Transverse colon (tissue), 4 donors: Measurements from ENCODE around the gene GRIN3B. TPM values are rescaled to one million over a fixed set of nuclear protein-coding genes. Genes with fewer than 3 reads are reported as not detected.

ENCODE experiments used
- DNase-seq: peaks from one replicate; pipeline ENCODE4 v3.0.0-alpha.2; 2019
- H3K27ac ChIP-seq, 4 donors: fragments of 200-600 bp; sonication (generic); 2 replicates each; pipeline ENCODE4 v1.5.1; 2016 to 2018; ENCODE audit warnings: inconsistent platforms in 4 of 4
- H3K27me3 ChIP-seq: fragments of 200-600 bp; sonication (generic); 2 replicates; pipeline ENCODE4 v1.5.1; 2017; ENCODE audit warnings: inconsistent platforms
- H3K36me3 ChIP-seq, 4 donors: fragments of 200-600 bp; sonication (generic); 2 replicates each; pipeline ENCODE4 v1.5.1; 2017 to 2019; ENCODE audit warnings: inconsistent platforms in 4 of 4
- H3K4me1 ChIP-seq, 4 donors: fragments of 200-600 bp; sonication (generic); 2 replicates each; pipeline ENCODE4 v1.5.1; 2017 to 2020; ENCODE audit warnings: inconsistent platforms in 4 of 4
- H3K4me3 ChIP-seq, 4 donors: fragments of 200-600 bp; sonication (generic); 1 replicate in 1 of 4; 2 replicates in 3 of 4; pipeline versions ENCODE4 v1.5.1 to v1.6.1; 2017 to 2019; ENCODE audit warnings: inconsistent platforms in 4 of 4
- H3K9me3 ChIP-seq, 2 donors: fragments of 200-600 bp; sonication (generic); 2 replicates each; pipeline ENCODE4 v1.5.1; 2017 to 2019; ENCODE audit warnings: inconsistent platforms in 2 of 2
- CTCF ChIP-seq, 5 experiments: fragments of 200-600 bp in 3 of 5; fragments of 450-650 bp in 2 of 5; sonication (generic) in 3 of 5; IDR thresholded peaks; 1 replicate in 2 of 5; 2 replicates in 3 of 5; pipeline ENCODE4 v1.5.1; 2016 to 2017; ENCODE audit warnings: antibody characterized with exemption in 5 of 5, inconsistent platforms in 3 of 5, mild to moderate bottlenecking in 2 of 5, moderate library complexity in 1 of 5
- EP300 ChIP-seq: sonication (generic); formaldehyde crosslinking; IDR thresholded peaks from one replicate; pipeline ENCODE4 v1.6.1; 2017; ENCODE audit warnings: antibody characterized with exemption, low read depth
- POLR2A ChIP-seq: fragments of 450-650 bp; IDR thresholded peaks from one replicate; pipeline ENCODE4 v1.6.1; 2016; ENCODE audit warnings: antibody characterized with exemption, mild to moderate bottlenecking, moderate library complexity
- POLR2AphosphoS5 ChIP-seq, 3 donors: sonication (generic); formaldehyde crosslinking; IDR thresholded peaks; one replicate each; pipeline ENCODE4 v1.6.1; 2016; ENCODE audit warnings: antibody characterized with exemption in 3 of 3
- WGBS, 2 donors: methylation state at CpG; one replicate each; pipeline ENCODE4 v1.1.5; 2018; ENCODE audit warnings: low coverage in 1 of 2; 5-methylcytosine and 5-hydroxymethylcytosine counted together
- in situ Hi-C, 4 donors: fragments of 200-750 bp; cut with MboI; loops; one replicate each; pipeline versions ENCODE4 v1.15.0 to v1.15.1; 2017; ENCODE audit warnings: low sequenced_read_pairs in 3 of 4, low pct_ligation_motif_present in 1 of 4, low pct_unique_long_range_greater_than_20kb in 1 of 4
- intact Hi-C: fragments of 100-400 bp; cut with DNase I; formaldehyde crosslinking; loops from one replicate; pipeline ENCODE4 v1.15.1; 2023; ENCODE audit warnings: low total_unique reads
- total RNA-seq, 4 donors: library from RNA; depleted of rRNA; stranded (reverse); fragments of >200 nt; gene quantifications; one replicate each; pipeline ENCODE4 v1.1.0, GENCODE V29; 2016

The GRIN3B gene
- total RNA-seq, 4 donors from 2014 or later: 1.6 TPM; not detected in 3

GRCh38 chr19:995051-995827 lies 5.0 kb upstream of the GRIN3B start:
- in situ Hi-C loops: loop anchor here in 1 of 4 donors (25.0 kb wide), 1 partner anchor 133 kb away; the partner anchor contains the start of genes CFD and ELANE
- Histone ChIP-seq H3K36me3 (no peaks in the 10 kb centered on the region), H3K27ac (no peak overlapping the region), H3K4me3 (no peak overlapping the region), H3K4me1 (peaks cover 6 to 13% (median 9%) of the 10 kb centered on the region in 4 donors), H3K9me3 (no peaks in the 10 kb centered on the region), H3K27me3 (peaks cover 60% of the 10 kb centered on the region)
- TF ChIP-seq EP300 (no peak), POLR2AphosphoS5 (IDR thresholded peaks at IDR 0.05) (no peak), POLR2A (no peak), CTCF (IDR thresholded peaks at IDR 0.05) (no peak)
- no peak for DNase-seq
- intact Hi-C loops: no loop called here
- 62% methylated on average over 24 of the region's 26 CpGs; no CpG with 5 or more reads in 1 of the 2 donors for WGBS, 2 donors

- H3K9me3 ChIP-seq: no peaks in the 10 kb centered on the region
- H3K4me3 ChIP-seq: no peak overlapping the region
- intact Hi-C loops: no loop called here
- in situ Hi-C loops: loop anchor here in 1 of 4 donors (25.0 kb wide), 1 partner anchor 134 kb away; the partner anchor contains the start of genes CFD and ELANE
- no peak overlapping the region for H3K27ac ChIP-seq
- TF ChIP-seq POLR2AphosphoS5 (IDR thresholded peaks at IDR 0.05) (peak in 1 of 3 donors; percentile 27), CTCF (IDR thresholded peaks at IDR 0.05) (no peak)
- H3K27me3 ChIP-seq: peaks cover 69% of the 10 kb centered on the region
- WGBS, 2 donors: 6% methylated on average over 56 of the region's 64 CpGs; no CpG with 5 or more reads in 1 of the 2 donors
- H3K36me3 ChIP-seq: no peaks in the 10 kb centered on the region
- peaks cover 6 to 18% (median 16%) of the 10 kb centered on the region in 4 donors for H3K4me1 ChIP-seq
- peak; percentile 75 for DNase-seq
Observed at GRCh38 chr19:996051-996838, 4.0 kb upstream of the GRIN3B start.

- WGBS, 2 donors: 11 to 19% methylated on average over 4 to 6 of the region's 6 CpGs
- DNase-seq: no peak
- peaks cover 86% of the 10 kb centered on the region for H3K27me3 ChIP-seq
Observed at GRCh38 chr19:998064-998463, 2.2 kb upstream of the GRIN3B start.

More at GRCh38 chr19:998064-998463, 2.2 kb upstream of the GRIN3B start:
- Histone ChIP-seq H3K36me3 (no peaks in the 10 kb centered on the region), H3K4me1 (peaks cover 6 to 24% (median 17%) of the 10 kb centered on the region in 4 donors), H3K4me3 (no peak overlapping the region), H3K9me3 (no peaks in the 10 kb centered on the region), H3K27ac (no peak overlapping the region)
- intact Hi-C loops: no loop called here
- in situ Hi-C loops: loop anchor here in 1 of 4 donors (25.0 kb wide), 1 partner anchor 136 kb away; the partner anchor contains the start of genes CFD and ELANE
- TF ChIP-seq CTCF (IDR thresholded peaks at IDR 0.05) (no peak), EP300 (no peak), POLR2A (no peak)
